ENCODE data around the gene DNAH10.
"Not testable (repeated sequence)": the region's sequence is repeated elsewhere in the genome, so short reads cannot be mapped to it uniquely, and the experiment has no call there.

Gene DNAH10

GRCh38 chr12:123910761-123911193 is 148.7 kb downstream of the DNAH10 start:
- DNase-seq = no peak

- not testable (repeated sequence) for DNase-seq
Measured at GRCh38 chr12:123911672-123912409, 149.7 kb downstream of the DNAH10 start.

GRCh38 chr12:123912415-123913380 is 150.6 kb downstream of the DNAH10 start:
- DNase-seq = peak in 1 of 3 experiments; percentile 52

DNA sequence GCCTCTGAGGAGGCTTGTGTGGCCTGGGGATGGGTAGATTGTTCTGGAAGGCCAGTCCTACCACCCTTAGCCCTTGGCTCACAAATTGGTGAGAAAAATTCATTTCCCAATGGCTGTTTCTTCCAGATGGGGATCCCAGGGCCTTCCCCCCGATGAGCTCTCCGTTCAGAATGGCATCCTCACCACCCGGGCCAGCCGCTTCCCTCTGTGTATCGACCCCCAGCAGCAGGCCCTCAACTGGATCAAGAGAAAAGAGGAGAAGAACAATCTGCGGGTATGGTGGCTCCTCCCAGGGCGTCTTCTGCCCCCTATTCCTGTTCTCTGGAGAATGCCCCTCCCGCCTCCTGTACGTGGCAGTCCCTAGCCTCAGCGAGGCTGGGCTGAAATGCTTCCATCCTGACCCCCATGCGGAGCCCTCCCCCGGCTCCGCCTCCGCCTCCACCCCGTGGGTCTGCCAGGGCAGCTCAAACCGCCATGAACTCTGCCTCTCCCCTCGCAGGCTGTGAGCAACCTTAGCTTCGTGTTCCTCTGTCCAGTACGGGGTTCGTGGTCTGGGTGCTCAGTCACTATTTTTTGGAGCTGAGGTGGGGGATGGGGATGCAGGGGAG is 152.7 kb downstream of the DNAH10 start:
- DNase-seq = no peak

DNA sequence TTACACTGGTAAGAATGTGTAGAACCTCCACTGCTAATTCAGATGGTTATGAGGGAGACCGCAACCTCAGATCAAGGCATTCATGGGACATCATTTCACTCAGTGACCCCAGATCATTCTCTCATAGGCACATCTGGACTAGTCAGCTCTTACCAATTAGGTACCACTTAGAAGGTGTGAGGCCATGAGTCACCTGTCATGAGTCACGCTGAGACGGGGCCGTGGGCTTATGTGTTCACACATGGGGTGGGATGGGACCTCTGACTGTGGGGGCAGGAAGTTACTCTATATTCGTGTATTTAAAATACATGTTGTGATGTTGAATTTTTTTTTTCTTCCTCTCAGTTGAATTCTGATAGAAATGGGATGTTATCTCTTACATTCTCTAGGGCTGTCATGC is 154.6 kb downstream of the DNAH10 start:
- peak in 1 of 3 experiments; percentile 12 for DNase-seq

GRCh38 chr12:123917337-123917850 is 155.3 kb downstream of the DNAH10 start:
- no peak for DNase-seq

- DNase-seq = no peak
Measured at GRCh38 chr12:123919980-123920360, 157.9 kb downstream of the DNAH10 start.

- no peak for DNase-seq
Measured at GRCh38 chr12:123923038-123923437, 160.9 kb downstream of the DNAH10 start.

- DNase-seq = no peak
Measured at GRCh38 chr12:123923927-123924326, 161.8 kb downstream of the DNAH10 start.

GRCh38 chr12:123924539-123924938 is 162.4 kb downstream of the DNAH10 start:
- no peak for DNase-seq

GRCh38 chr12:123928274-123928865 is 166.3 kb downstream of the DNAH10 start:
- peak; percentile 37 to 73 (median 58) for DNase-seq

GRCh38 chr12:123928897-123929296 is 166.8 kb downstream of the DNAH10 start:
- no peak for DNase-seq

- no peak for DNase-seq
Measured at GRCh38 chr12:123929946-123930583, 168.0 kb downstream of the DNAH10 start.

- no peak for DNase-seq
Measured at GRCh38 chr12:123931686-123932321, 169.7 kb downstream of the DNAH10 start.

- DNase-seq = no peak
Measured at GRCh38 chr12:123933214-123933613, 171.1 kb downstream of the DNAH10 start.

- no peak for DNase-seq
Measured at GRCh38 chr12:123934016-123934620, 172.0 kb downstream of the DNAH10 start.

DNA sequence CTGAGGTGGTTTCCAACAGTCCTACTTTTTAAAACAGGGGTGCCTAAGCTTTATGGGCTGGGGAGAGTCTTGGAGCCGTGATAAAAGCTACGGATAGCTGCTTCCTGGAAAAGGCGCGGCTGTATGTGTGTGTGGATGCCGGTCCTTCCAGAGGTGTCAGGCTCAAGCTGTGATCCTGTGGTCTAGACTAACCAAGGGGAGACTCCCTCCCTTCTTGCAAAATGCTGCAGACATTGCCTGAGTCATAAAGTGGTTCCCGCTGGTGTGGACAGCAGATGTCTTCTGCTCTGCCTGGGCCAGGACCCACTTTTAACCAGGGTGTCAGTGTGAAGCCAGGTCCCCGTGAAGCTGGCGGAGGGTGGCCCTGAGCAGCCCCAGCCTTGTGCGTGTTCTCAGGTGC is 172.7 kb downstream of the DNAH10 start:
- no peak for DNase-seq

DNA sequence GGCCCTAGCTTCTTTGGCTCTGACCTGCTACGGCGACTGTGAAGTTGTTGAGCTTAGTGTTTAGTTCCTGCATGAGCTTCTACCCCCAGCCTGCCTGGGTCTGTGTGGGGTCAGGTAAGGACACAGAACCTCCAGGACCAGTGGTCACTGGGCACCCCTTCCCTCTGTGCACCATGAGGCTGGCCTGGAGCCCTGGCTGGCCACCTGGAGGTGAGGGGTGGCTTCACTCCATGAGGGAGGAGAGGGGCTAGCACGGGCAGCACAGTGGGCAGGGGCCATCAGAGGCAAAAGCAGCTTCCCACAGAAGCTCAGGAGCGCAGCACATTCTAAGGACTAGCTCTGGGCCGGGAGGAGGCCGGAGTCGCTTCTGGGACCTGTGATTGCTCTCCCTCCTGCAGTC is 173.9 kb downstream of the DNAH10 start:
- DNase-seq = no peak

GRCh38 chr12:123936471-123936870 is 174.4 kb downstream of the DNAH10 start:
- no peak for DNase-seq

DNA sequence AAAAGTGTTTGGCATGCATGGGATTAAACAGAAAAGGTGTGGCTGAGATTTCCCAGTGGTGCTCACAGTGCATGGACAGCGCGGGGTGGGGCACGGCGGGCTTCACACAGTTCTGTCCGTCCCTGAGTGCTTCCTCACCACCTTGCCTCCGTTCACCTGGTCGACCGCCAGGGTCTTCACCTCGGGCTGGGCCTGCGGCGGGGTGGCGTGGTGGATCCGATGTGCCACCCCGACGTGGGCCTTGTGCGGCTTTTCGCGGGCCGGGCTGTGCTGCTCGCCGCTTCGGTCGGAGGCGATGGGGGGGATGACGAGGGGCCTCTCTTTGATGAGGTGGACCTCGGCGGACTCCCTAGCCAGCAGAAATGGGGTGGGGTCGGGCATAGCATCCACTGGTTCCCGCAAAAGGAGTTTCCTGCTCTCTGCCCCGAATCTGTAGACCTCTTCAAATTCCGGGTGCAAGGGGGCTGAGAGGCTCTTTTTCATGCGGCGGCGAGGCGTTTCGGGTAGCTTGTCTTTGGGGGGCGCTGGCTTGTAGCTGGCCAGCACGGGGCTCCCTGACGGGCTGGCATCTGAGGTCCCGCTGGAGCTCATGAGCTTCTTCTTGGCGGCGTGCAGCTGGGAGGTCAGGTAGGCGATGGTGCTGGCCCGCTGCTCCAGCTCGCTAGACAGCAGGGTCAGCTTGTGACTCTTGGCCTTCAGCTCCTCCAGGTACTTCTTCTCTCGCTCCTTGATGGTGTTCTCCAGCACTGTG is 175.0 kb downstream of the DNAH10 start:
- no peak for DNase-seq

Data from NCI-H1417 (cell line).